Measurements from ENCODE around the gene OPN1LW.

DNA sequence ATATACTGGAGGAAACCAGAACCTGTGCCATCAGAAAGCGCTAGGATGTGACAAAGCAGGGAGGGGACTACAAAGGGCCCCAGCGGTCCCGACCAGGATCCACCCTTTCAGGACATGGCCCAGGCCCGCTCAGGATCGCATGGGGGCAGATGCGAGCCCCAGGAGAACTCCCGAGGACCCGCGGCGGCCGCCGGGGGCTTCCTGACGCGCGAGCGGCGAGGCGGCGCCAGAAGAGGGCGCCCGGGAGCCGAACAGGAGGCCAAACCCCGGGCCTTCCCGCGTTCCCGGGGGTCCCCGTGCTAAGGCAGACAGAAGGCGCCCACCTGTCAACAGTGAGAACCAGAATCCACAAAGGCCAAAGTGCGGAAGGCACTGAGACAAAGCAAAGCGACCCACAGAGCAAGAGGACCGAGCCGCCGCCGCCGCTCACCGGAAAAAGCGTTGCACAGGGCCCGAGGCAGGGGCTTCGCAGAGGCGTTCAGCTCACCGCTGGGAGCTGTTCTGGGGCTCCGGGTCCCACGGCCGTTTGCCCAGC is 7.3 kb upstream of the OPN1LW start:
- TF ChIP-seq POLR2A (IDR thresholded peaks at IDR 0.05; ENCODE audit: low read length) = no peak
- no peak for TF ChIP-seq GATA1 (IDR thresholded peaks at IDR 0.05; ENCODE audit: low read depth, low read length)

All from erythroblast (primary cell).